Measurements from ENCODE around the gene CACNA2D3.

DNA sequence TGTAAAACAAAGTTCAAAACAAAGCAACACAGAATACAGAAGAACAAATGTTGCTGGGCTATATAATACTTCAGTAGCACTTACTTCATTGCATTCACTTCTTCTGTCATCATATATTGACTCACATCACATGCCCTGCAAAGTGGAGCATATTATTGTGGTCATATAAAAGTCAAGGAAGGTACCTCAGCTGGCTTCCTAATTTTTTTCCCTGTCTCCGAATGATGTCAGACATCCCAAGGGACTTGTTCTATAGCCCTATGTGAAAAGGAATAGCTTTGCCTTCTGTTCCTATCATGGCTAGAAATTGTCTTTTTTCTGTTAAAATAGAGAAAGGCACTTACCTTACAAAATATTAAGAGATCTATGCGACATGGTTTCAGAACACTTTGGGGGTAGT lies 696.1 kb downstream of the CACNA2D3 start:
- TF ChIP-seq, protein P1, sequence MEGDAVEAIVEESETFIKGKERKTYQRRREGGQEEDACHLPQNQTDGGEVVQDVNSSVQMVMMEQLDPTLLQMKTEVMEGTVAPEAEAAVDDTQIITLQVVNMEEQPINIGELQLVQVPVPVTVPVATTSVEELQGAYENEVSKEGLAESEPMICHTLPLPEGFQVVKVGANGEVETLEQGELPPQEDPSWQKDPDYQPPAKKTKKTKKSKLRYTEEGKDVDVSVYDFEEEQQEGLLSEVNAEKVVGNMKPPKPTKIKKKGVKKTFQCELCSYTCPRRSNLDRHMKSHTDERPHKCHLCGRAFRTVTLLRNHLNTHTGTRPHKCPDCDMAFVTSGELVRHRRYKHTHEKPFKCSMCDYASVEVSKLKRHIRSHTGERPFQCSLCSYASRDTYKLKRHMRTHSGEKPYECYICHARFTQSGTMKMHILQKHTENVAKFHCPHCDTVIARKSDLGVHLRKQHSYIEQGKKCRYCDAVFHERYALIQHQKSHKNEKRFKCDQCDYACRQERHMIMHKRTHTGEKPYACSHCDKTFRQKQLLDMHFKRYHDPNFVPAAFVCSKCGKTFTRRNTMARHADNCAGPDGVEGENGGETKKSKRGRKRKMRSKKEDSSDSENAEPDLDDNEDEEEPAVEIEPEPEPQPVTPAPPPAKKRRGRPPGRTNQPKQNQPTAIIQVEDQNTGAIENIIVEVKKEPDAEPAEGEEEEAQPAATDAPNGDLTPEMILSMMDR (IDR thresholded peaks at IDR 0.05; ENCODE audit: insufficient read depth, low read length, poor library complexity, severe bottlenecking): no peak
- no peak for TF ChIP-seq EZH2phosphoT487 (conservative IDR thresholded peaks at IDR 0.05; ENCODE audit: low read length)

Measured in SU-DHL-6 (cell line).